CD4-positive, alpha-beta T cell treated with Interferon gamma for 1 hour (primary cell): Measurements from ENCODE around the gene IL7R.

Source experiments
- DNase-seq: peaks from one replicate; pipeline ENCODE4 v3.0.0-alpha.2; 2020

IL7R gene

DNA sequence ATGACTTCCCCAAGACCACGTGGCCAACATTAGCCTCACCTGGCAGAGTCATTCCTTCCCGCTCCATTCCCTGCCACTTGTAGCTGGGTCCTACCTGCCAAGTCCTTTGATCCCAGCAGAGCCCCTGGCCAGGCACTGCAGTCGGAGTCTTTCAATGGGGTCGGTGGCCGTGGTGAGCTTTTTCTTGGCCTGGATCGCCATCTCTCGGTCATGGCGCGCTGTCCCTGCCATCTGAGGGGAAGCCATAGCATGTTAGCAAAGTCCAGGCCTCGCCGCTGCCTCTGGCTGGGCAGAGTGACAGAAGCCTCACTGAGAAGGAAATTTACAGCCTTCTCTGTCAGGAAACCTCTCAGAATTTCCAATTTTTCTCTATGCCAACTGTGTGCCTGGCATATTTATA, 64.2 kb downstream of the IL7R start:
- DNase-seq: no peak

- DNase-seq: no peak
Observed at GRCh38 chr5:35921930-35922329, 65.2 kb downstream of the IL7R start.

- no peak for DNase-seq
Observed at GRCh38 chr5:35922468-35922867, 65.8 kb downstream of the IL7R start.

GRCh38 chr5:35924122-35924949, 67.6 kb downstream of the IL7R start:
- DNase-seq: no peak

DNA sequence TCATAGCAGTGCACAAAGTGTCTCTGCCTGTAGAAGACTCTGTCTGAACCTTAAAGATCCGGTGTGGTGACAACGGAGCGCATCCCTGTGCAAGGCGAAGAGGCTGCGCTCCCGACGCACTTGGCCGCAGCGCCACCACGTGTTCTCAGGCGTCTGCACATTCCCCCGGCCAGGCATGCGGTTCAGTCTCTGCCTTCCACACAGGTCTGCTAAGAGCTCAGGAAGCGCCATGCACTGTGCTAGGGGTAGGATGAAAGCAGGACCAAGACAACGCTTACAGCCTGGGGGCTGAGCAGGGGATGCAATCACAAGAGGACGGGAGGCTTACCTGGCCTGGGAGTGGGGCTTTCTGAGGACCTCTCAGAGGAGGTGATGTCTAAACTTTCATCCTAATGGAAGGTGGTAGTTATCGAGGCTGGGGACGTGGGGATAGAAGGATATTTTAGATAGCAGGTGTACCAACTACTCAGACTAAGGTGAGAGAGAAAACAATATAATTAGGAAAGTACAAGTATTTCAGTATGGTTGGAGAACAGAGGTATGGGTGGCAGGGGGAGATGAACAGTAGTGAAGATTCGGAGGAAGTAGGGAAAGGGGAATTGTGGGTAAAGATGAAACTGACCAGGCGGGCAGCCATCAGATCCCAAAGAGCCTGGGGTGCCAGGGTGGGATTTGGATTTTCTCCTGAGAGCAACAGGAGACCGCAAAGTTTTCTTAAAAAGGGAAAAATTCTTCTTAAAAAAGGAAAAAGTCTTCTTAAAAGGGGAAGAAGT, 68.4 kb downstream of the IL7R start:
- peak; percentile 80 for DNase-seq

GRCh38 chr5:35926389-35927051, 69.8 kb downstream of the IL7R start:
- peak; percentile 30 for DNase-seq
